Heart right ventricle (tissue), 16 donors: Measurements from ENCODE around the gene IQUB. TPM values are rescaled to one million over a fixed set of nuclear protein-coding genes. Genes with fewer than 3 reads are reported as not detected.
A peak's percentile ranks its signal among the peaks of the same experiment; 100 is the strongest.

Experiments used
- ATAC-seq, 8 donors: fragments of 200-7000 bp; cut with Tn5 transposase; one replicate each; pipeline ENCODE4 v1.9.1; 2020; ENCODE audit warnings: mild to moderate bottlenecking in 8 of 8, moderate library complexity in 8 of 8, moderate number of reproducible peaks in 1 of 8
- DNase-seq, 2 donors: peaks; one replicate each; pipeline ENCODE4 v3.0.0-alpha.2; 2020
- H3K27ac ChIP-seq, 10 donors: fragments of 200-600 bp; sonication (generic) in 2 of 10; one replicate each; pipeline versions ENCODE4 v1.5.0 to v1.8.0; 2020 to 2022; ENCODE audit warnings: mild to moderate bottlenecking in 3 of 10
- H3K27me3 ChIP-seq, 7 donors: fragments of 200-600 bp; one replicate each; pipeline ENCODE4 v1.8.0; 2021 to 2022; ENCODE audit warnings: mild to moderate bottlenecking in 2 of 7
- H3K36me3 ChIP-seq, 9 donors: fragments of 200-600 bp; sonication (generic) in 1 of 9; one replicate each; pipeline versions ENCODE4 v1.5.0 to v1.8.0; 2020 to 2022; ENCODE audit warnings: mild to moderate bottlenecking in 2 of 9
- H3K4me1 ChIP-seq, 9 donors: fragments of 200-600 bp; sonication (generic) in 1 of 9; one replicate each; pipeline versions ENCODE4 v1.5.0 to v1.8.0; 2020 to 2022; ENCODE audit warnings: mild to moderate bottlenecking in 4 of 9
- H3K4me3 ChIP-seq, 10 donors: fragments of 200-600 bp; sonication (generic) in 2 of 10; one replicate each; pipeline versions ENCODE4 v1.5.0 to v1.8.0; 2020 to 2022; ENCODE audit warnings: mild to moderate bottlenecking in 7 of 10, moderate library complexity in 2 of 10
- H3K9me3 ChIP-seq, 11 donors: fragments of 200-600 bp in 10 of 11; sonication (generic) in 2 of 11; one replicate each; pipeline versions ENCODE4 v1.5.0 to v1.8.0; 2013 to 2022; ENCODE audit warnings: mild to moderate bottlenecking in 2 of 11, control low read depth in 1 of 11, moderate library complexity in 1 of 11
- WGBS, 2 donors: extraction: QIAGEN DNeasy Blood & Tissue Kit; methylation state at CpG; one replicate each; pipeline ENCODE4 v1.1.7; 2013; ENCODE audit warnings: inconsistent platforms in 1 of 2; 5-methylcytosine and 5-hydroxymethylcytosine counted together
- intact Hi-C, 10 donors: fragments of 100-400 bp; cut with DNase I; formaldehyde crosslinking; loops; one replicate each; pipeline versions ENCODE4 v1.11.1 to v1.14.2; 2022
- polyA plus RNA-seq, 2 donors: library from polyadenylated mRNA; stranded (reverse); fragments of 200-250 nt; gene quantifications; one replicate each; pipeline ENCODE4 v1.2.3, GENCODE V29; 2013
- total RNA-seq, 10 donors: library from RNA; stranded (reverse); fragmentation: NEBNext Ultra II Directional in 3 of 10; extraction: Animal tissue kit (Norgen Biotek cat#: 25700) in 3 of 10; gene quantifications; one replicate each; pipeline versions ENCODE4 v1.2.1 to v1.2.4, GENCODE V29; 2021 to 2023
- TF ChIP-seq, protein P1 (sequence below), 9 donors: fragments of 200-600 bp; sonication (generic) in 2 of 9; IDR thresholded peaks; one replicate each; pipeline versions ENCODE4 v1.5.0 to v1.8.0; 2021 to 2022; ENCODE audit warnings: antibody characterized with exemption in 9 of 9, mild to moderate bottlenecking in 5 of 9, moderate library complexity in 1 of 9
- donor health status: Arrhythmogenic right ventricular cardiomyopathy.
- donor health status: ischemic (EF 13 %, LVEDD 7.1; RV severe dilation, severe dysfunction).
- donor health status: healthy with polysubstance abuse.
- donor health status: DM: no; HTN: yes; CAD: no.
- donor health status: DM: no; HTN: no; CAD: no.
- donor health status: ischemic (EF 25% LVEDD 6.9; RV normal size, moderate dysfunction).
- donor health status: ischemic (EF 25% LVEDD 5.7; RV mildly dilated, moderate dysfunction).
- donor health status: healthy.
- donor health status: DM: yes; HTN: yes; CAD: no.
- donor health status: Ischemic cardiomyopathy.
- donor health status: ischemic (EF 35%, LVEDD 5.7; RV mildly dilated, moderate dysfunction).
- donor health status: nonischemic (EF 11% LVEDD 7.7; RV severe dilation, severe dysfunction).
- donor health status: DM: yes; HTN: yes; CAD: no.
- donor health status: PGD.
- donor health status: ischemic (EF 29% LVEDD 5.4; RV normal size, mild dysfunction).
- donor health status: nonischemic (EF 23%, LVEDD 6.1; RV moderate dilation, normal function).

Gene IQUB
- total and polyA plus RNA-seq, 12 donors, result 0.13 to 0.83 (median 0.51) TPM

DNA sequence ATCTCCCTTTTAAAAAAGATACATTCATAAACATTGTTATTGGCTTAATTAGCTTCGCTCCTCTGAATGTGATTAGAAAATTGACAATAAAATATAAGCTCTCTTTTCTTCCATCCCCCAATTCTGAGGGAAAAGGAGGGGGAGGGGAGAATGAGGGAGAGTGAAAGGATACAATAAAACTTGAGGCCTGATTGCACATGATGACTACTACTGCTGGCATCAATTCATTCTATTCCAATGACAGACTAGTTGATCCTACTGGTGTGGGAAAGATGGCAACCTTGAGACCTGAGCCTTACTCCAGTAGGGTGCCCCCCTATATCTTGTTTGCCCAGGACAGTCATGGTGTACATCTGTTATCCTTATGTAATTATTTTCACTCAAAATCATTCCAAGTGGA, 4.5 kb upstream of the IQUB start:
- Histone ChIP-seq H3K36me3 (peaks cover 0 to 50% (median 0%) of the 10 kb centered on the region in 9 donors), H3K4me3 (no peak overlapping the region), H3K4me1 (peaks cover 0 to 16% (median 8%) of the 10 kb centered on the region in 9 donors), H3K9me3 (no peaks in the 10 kb centered on the region), H3K27me3 (peaks cover 0 to 5% (median 0%) of the 10 kb centered on the region in 7 donors), H3K27ac (no peak overlapping the region)
- DNase-seq, result no peak
- intact Hi-C loops, result loop anchor here in 5 of 10 donors (5.0 to 10.0 kb wide), 2 partner anchors 47 to 654 kb away; partner anchors contain the start of gene CADPS2 (in 1 of the 5)
- WGBS, 2 donors, result 94 to 97% methylated on average over 1 of the region's 1 CpG
- no peak for ATAC-seq
- TF ChIP-seq, protein P1, sequence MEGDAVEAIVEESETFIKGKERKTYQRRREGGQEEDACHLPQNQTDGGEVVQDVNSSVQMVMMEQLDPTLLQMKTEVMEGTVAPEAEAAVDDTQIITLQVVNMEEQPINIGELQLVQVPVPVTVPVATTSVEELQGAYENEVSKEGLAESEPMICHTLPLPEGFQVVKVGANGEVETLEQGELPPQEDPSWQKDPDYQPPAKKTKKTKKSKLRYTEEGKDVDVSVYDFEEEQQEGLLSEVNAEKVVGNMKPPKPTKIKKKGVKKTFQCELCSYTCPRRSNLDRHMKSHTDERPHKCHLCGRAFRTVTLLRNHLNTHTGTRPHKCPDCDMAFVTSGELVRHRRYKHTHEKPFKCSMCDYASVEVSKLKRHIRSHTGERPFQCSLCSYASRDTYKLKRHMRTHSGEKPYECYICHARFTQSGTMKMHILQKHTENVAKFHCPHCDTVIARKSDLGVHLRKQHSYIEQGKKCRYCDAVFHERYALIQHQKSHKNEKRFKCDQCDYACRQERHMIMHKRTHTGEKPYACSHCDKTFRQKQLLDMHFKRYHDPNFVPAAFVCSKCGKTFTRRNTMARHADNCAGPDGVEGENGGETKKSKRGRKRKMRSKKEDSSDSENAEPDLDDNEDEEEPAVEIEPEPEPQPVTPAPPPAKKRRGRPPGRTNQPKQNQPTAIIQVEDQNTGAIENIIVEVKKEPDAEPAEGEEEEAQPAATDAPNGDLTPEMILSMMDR (IDR thresholded peaks at IDR 0.05), result no peak

DNA sequence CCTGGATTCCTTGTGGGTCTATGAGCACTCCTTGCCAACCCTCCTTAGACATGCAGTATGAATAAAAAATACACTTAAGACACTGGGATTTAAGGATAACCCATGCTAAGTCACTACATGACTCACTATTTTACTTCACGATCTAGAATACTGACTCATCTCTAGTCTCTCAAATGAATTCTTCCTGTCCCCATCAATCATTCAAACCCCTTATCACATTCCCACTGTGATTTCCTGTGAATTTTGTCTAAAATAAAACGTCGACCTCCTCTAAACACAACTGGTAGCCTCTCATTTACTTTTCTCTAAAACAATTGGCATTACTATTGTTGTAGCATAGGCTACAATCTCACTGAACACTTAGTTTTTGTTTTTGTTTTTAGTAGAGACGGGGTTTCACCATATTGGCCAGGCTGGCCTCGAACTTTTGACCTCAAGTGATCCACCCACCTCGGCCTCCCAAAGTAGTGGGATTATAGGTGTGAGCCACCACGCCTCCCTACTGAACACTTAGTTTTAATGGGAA, 3.9 kb upstream of the IQUB start:
- Histone ChIP-seq H3K4me3 (no peak overlapping the region), H3K27ac (no peak overlapping the region), H3K4me1 (peaks cover 0 to 21% (median 15%) of the 10 kb centered on the region in 9 donors), H3K9me3 (no peaks in the 10 kb centered on the region), H3K27me3 (peaks cover 0 to 11% (median 0%) of the 10 kb centered on the region in 7 donors), H3K36me3 (peaks cover 0 to 43% (median 0%) of the 10 kb centered on the region in 9 donors)
- DNase-seq, result no peak
- ATAC-seq, result no peak
- intact Hi-C loops, result loop anchor here in 5 of 10 donors (5.0 to 10.0 kb wide), 2 partner anchors 46 to 653 kb away; partner anchors contain the start of gene CADPS2 (in 1 of the 5)
- WGBS, 2 donors, result 62 to 66% methylated on average over 7 of the region's 7 CpGs
- TF ChIP-seq, protein P1 (IDR thresholded peaks at IDR 0.05), result no peak

DNA sequence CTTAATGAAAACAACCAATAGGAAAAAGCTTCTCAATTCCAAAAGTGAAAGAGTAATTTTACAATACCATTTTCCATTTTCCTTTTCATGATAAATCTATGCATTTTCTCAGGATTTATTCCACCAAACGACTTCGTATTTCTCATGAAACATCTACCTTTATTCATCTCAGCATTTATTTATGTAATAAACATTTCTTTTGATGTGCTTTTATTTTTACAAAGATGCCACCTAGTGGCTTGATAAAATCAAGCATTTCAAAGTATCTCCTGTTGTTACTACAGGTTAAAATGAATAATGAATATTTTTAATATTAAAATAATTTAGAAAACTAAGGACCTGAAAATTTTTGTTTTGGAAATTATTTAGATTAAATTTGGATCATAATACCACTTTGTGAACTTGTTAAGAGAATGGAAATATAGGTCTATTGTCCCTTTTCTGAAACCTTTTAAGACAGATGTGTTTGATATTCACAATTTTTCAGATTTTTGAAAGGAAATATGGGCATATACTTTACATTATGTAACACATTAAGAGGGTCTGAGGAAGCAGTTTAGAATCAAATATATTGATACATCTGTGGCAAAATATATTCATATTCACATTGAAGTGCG, 2.7 kb upstream of the IQUB start:
- Histone ChIP-seq H3K27me3 (peaks cover 0 to 20% (median 0%) of the 10 kb centered on the region in 7 donors), H3K36me3 (peaks cover 0 to 33% (median 0%) of the 10 kb centered on the region in 9 donors), H3K27ac (no peak overlapping the region), H3K9me3 (no peaks in the 10 kb centered on the region), H3K4me3 (no peak overlapping the region), H3K4me1 (peaks cover 0 to 28% (median 20%) of the 10 kb centered on the region in 9 donors)
- ATAC-seq, result no peak
- 42 to 63% methylated on average over 3 of the region's 3 CpGs for WGBS, 2 donors
- DNase-seq, result no peak
- TF ChIP-seq, protein P1 (IDR thresholded peaks at IDR 0.05), result peak in 8 of 9 donors; percentile 8 to 75 (median 56)
- intact Hi-C loops, result loop anchor here in 6 of 10 donors (2.0 to 10.0 kb wide), 3 partner anchors 44 to 652 kb away; partner anchors contain the start of gene CADPS2 (in 1 of the 6)

DNA sequence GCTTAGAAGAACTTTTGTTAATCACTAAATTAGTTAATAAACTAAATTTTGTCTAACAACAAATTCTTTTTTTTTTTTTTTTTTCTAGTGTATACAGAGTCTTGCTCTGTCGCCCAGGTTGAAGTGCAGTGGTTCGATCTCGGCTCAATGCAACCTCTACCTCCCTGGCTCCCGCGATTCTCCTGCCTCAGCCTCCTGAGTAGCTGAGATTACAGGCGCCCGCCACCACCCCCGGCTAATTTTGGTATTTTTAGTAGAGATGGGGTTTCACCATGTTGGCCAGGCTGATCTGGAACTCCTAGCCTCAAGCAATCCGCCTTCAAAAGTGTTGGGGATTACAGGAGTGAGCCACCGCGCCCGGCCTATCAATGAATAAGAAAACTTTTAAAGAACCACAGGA, 1.1 kb upstream of the IQUB start:
- Histone ChIP-seq H3K4me3 (peak overlapping the region in 7 of 10 donors; percentile 63 to 76 (median 66)), H3K27me3 (peaks cover 0 to 36% (median 0%) of the 10 kb centered on the region in 7 donors), H3K9me3 (no peaks in the 10 kb centered on the region), H3K36me3 (peaks cover 0 to 19% (median 0%) of the 10 kb centered on the region in 9 donors), H3K27ac (peak overlapping the region in 7 of 10 donors; percentile 65 to 90 (median 88)), H3K4me1 (peaks cover 0 to 31% (median 20%) of the 10 kb centered on the region in 9 donors)
- intact Hi-C loops, result loop anchor here in 5 of 10 donors (1.0 to 10.0 kb wide), 5 partner anchors 21 to 651 kb away; partner anchors contain the start of genes NDUFA5 (in 3 of the 5) and CADPS2 (in 1 of the 5)
- WGBS, 2 donors, result 94% methylated on average over 12 of the region's 12 CpGs
- ATAC-seq (no peak), DNase-seq (peak in 1 of 2 donors; percentile 12)
- TF ChIP-seq, protein P1 (IDR thresholded peaks at IDR 0.05), result no peak
